PFSK-1 (cell line): ENCODE results near the gene OR9Q1.

ENCODE experiments used
- FOXP2 ChIP-seq: optimal IDR thresholded peaks from 2 replicates; pipeline ENCODE3; 2011; ENCODE audit warnings: borderline replicate concordance, control low read depth, inconsistent platforms; ENCODE audit not compliant: insufficient read depth; ENCODE audit errors: extremely low read length, extremely low read depth
- POLR2AphosphoS5 ChIP-seq: IDR thresholded peaks from 2 replicates; pipeline ENCODE4 v1.6.1; 2012; ENCODE audit warnings: low read depth, mild to moderate bottlenecking, control low read depth, low read length, moderate library complexity
- SIN3A ChIP-seq: IDR thresholded peaks from 2 replicates; pipeline ENCODE4 v1.6.1; 2012; ENCODE audit warnings: mild to moderate bottlenecking, low read length, moderate library complexity, borderline replicate concordance; ENCODE audit not compliant: insufficient read depth
- TAF1 ChIP-seq: IDR thresholded peaks from 2 replicates; pipeline ENCODE4 v1.6.1; 2012; ENCODE audit warnings: low read length, control low read depth, borderline replicate concordance; ENCODE audit not compliant: insufficient read depth
- TF ChIP-seq, protein P1 (sequence below), 2 experiments: IDR thresholded peaks; 2 replicates each; pipeline versions ENCODE4 v1.6.1 to v1.8.0; 2011 to 2012; ENCODE audit warnings: low read depth in 2 of 2, low read length in 2 of 2, control low read depth in 1 of 2, inconsistent platforms in 1 of 2, mild to moderate bottlenecking in 1 of 2, moderate library complexity in 1 of 2; ENCODE audit not compliant: insufficient read depth in 1 of 2

The OR9Q1 gene

GRCh38 chr11:58165504-58166106 is 141.9 kb downstream of the OR9Q1 start:
- TF ChIP-seq FOXP2 (no peak), TAF1 (no peak), SIN3A (no peak)
- TF ChIP-seq, protein P1, sequence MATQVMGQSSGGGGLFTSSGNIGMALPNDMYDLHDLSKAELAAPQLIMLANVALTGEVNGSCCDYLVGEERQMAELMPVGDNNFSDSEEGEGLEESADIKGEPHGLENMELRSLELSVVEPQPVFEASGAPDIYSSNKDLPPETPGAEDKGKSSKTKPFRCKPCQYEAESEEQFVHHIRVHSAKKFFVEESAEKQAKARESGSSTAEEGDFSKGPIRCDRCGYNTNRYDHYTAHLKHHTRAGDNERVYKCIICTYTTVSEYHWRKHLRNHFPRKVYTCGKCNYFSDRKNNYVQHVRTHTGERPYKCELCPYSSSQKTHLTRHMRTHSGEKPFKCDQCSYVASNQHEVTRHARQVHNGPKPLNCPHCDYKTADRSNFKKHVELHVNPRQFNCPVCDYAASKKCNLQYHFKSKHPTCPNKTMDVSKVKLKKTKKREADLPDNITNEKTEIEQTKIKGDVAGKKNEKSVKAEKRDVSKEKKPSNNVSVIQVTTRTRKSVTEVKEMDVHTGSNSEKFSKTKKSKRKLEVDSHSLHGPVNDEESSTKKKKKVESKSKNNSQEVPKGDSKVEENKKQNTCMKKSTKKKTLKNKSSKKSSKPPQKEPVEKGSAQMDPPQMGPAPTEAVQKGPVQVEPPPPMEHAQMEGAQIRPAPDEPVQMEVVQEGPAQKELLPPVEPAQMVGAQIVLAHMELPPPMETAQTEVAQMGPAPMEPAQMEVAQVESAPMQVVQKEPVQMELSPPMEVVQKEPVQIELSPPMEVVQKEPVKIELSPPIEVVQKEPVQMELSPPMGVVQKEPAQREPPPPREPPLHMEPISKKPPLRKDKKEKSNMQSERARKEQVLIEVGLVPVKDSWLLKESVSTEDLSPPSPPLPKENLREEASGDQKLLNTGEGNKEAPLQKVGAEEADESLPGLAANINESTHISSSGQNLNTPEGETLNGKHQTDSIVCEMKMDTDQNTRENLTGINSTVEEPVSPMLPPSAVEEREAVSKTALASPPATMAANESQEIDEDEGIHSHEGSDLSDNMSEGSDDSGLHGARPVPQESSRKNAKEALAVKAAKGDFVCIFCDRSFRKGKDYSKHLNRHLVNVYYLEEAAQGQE (IDR thresholded peaks at IDR 0.05; ENCODE audit: insufficient read depth in 1 of 2, low read depth in 2 of 2, low read length in 2 of 2) = no peak

- TF ChIP-seq FOXP2 = no peak
- TF ChIP-seq, protein P1 (IDR thresholded peaks at IDR 0.05; ENCODE audit: insufficient read depth in 1 of 2, low read depth in 2 of 2, low read length in 2 of 2) = no peak
- no peak for TF ChIP-seq POLR2AphosphoS5
- TF ChIP-seq TAF1 = no peak
- TF ChIP-seq SIN3A = no peak
Observed at GRCh38 chr11:58177409-58178054, 153.9 kb downstream of the OR9Q1 start.

DNA sequence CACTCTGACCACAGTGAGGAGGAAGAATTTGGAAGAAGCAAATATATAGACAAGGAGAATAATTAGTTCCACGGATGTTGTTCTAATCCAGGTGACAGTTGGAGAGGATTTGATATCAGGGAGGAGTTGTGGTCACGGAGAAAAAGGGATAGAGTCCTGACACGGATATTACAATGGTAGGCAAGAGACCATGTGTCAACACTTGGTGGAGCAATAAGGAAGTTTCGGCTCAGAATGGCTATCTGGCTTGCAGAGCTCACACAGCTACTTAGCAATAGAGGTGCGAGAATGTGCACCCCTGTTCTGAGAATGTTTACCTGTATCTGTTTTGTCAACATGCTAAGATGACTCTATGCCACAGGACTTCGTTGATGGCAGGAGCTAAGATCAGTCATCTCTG is 154.8 kb downstream of the OR9Q1 start:
- TF ChIP-seq, protein P1 (IDR thresholded peaks at IDR 0.05; ENCODE audit: insufficient read depth in 1 of 2, low read depth in 2 of 2, low read length in 2 of 2) = no peak
- TF ChIP-seq FOXP2 (no peak), TAF1 (no peak), POLR2AphosphoS5 (no peak), SIN3A (no peak)

DNA sequence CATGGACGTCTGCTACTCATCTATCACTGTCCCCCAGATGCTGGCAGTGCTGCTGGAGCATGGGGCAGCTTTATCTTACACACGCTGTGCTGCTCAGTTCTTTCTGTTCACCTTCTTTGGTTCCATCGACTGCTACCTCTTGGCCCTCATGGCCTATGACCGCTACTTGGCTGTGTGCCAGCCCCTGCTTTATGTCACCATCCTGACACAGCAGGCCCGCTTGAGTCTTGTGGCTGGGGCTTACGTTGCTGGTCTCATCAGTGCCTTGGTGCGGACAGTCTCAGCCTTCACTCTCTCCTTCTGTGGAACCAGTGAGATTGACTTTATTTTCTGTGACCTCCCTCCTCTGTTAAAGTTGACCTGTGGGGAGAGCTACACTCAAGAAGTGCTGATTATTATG is 156.0 kb downstream of the OR9Q1 start:
- TF ChIP-seq, protein P1 (IDR thresholded peaks at IDR 0.05; ENCODE audit: insufficient read depth in 1 of 2, low read depth in 2 of 2, low read length in 2 of 2) = no peak
- TF ChIP-seq FOXP2 (no peak), POLR2AphosphoS5 (no peak), TAF1 (no peak), SIN3A (no peak)
